Neural progenitor cell (in vitro differentiated cells): ENCODE data around the gene NTM. TPM values are rescaled to one million over a fixed set of nuclear protein-coding genes. Genes with fewer than 3 reads are reported as not detected.

Source experiments
- DNase-seq: peaks from one replicate; pipeline ENCODE4 v3.0.0-alpha.2; 2016; ENCODE audit warnings: low spot score
- H2AFZ ChIP-seq: fragments of 200-600 bp; sonication (generic); replicated peaks from 2 replicates; pipeline ENCODE4 v1.6.1; 2016; ENCODE audit warnings: antibody characterized with exemption
- H3F3A ChIP-seq: fragments of 200-600 bp; sonication (generic); 2 replicates; pipeline ENCODE4 v1.6.1; 2016; ENCODE audit warnings: antibody characterized with exemption, low read depth
- H3K27ac ChIP-seq: fragments of 200-600 bp; sonication (generic); 2 replicates; pipeline ENCODE4 v1.5.1; 2016; ENCODE audit warnings: mild to moderate bottlenecking
- H3K27me3 ChIP-seq: fragments of 200-600 bp; sonication (generic); 2 replicates; pipeline ENCODE4 v1.6.1; 2016; ENCODE audit warnings: mild to moderate bottlenecking, moderate library complexity
- H3K36me3 ChIP-seq: fragments of 200-600 bp; sonication (generic); 2 replicates; pipeline ENCODE4 v1.5.1; 2016
- H3K4me1 ChIP-seq: fragments of 200-600 bp; sonication (generic); 2 replicates; pipeline ENCODE4 v1.6.1; 2016; ENCODE audit warnings: mixed run types
- H3K4me2 ChIP-seq: fragments of 200-600 bp; sonication (generic); 2 replicates; pipeline ENCODE4 v1.6.1; 2016
- H3K4me3 ChIP-seq: fragments of 200-600 bp; sonication (generic); 2 replicates; pipeline ENCODE4 v1.5.1; 2016
- H3K79me2 ChIP-seq: fragments of 200-600 bp; sonication (generic); 2 replicates; pipeline ENCODE4 v1.6.1; 2016; ENCODE audit warnings: low read depth
- H3K9ac ChIP-seq: fragments of 200-600 bp; sonication (generic); 2 replicates; pipeline ENCODE4 v1.6.1; 2016
- H3K9me3 ChIP-seq: fragments of 200-600 bp; sonication (generic); 2 replicates; pipeline ENCODE4 v1.5.1; 2016; ENCODE audit warnings: low read depth
- H4K20me1 ChIP-seq: fragments of 200-600 bp; sonication (generic); 2 replicates; pipeline ENCODE4 v1.6.1; 2016; ENCODE audit warnings: low read depth
- H3K27ac Mint-ChIP-seq: 3 replicates; pipeline ENCODE4 v1.8.0; 2021; ENCODE audit warnings: mixed read lengths
- H3K27me3 Mint-ChIP-seq: 2 replicates; pipeline ENCODE4 v1.8.0; 2022; ENCODE audit warnings: low read depth, mild to moderate bottlenecking, inconsistent platforms, moderate library complexity, mixed read lengths; ENCODE audit not compliant: insufficient read depth
- H3K36me3 Mint-ChIP-seq: 3 replicates; pipeline ENCODE4 v1.8.0; 2021; ENCODE audit warnings: mixed read lengths
- H3K4me1 Mint-ChIP-seq: 3 replicates; pipeline ENCODE4 v1.8.0; 2021; ENCODE audit warnings: mixed read lengths
- H3K4me3 Mint-ChIP-seq: 3 replicates; pipeline ENCODE4 v1.8.0; 2021; ENCODE audit warnings: mild to moderate bottlenecking, moderate library complexity, mixed read lengths
- H3K9me3 Mint-ChIP-seq: 3 replicates; pipeline ENCODE4 v1.8.0; 2020; ENCODE audit warnings: mixed read lengths
- CTCF ChIP-seq: fragments of 200-600 bp; sonication (generic); IDR thresholded peaks from 2 replicates; pipeline ENCODE4 v1.5.1; 2017; ENCODE audit warnings: antibody characterized with exemption, mild to moderate bottlenecking
- EZH2 ChIP-seq: fragments of 200-600 bp; sonication (generic); IDR thresholded peaks from 2 replicates; pipeline ENCODE4 v1.6.1; 2017; ENCODE audit warnings: antibody characterized with exemption, mild to moderate bottlenecking, moderate library complexity
- EZH2phosphoT487 ChIP-seq: fragments of 200-600 bp; sonication (generic); IDR thresholded peaks from 2 replicates; pipeline ENCODE4 v1.6.1; 2017; ENCODE audit warnings: antibody characterized with exemption
- total RNA-seq: library from RNA; depleted of rRNA; stranded (reverse); fragments of >200 nt; gene quantifications from 2 replicates; pipeline ENCODE4 v1.2.3, GENCODE V29; 2015; ENCODE audit warnings: low replicate concordance

The NTM gene
- total RNA-seq, 1 donor from 2014 or later, result 4.3 TPM

- DNase-seq, result no peak
- no peaks in the 10 kb centered on the region for H3K9me3 Mint-ChIP-seq
- no peak overlapping the region for H3K27ac ChIP-seq
- H3K4me1 ChIP-seq, result no peaks in the 10 kb centered on the region
- H3K4me3 ChIP-seq, result no peak overlapping the region
- no peak overlapping the region for H3K27ac Mint-ChIP-seq
- H3K4me3 Mint-ChIP-seq, result no peak overlapping the region
- no peak overlapping the region for H3K4me2 ChIP-seq
- TF ChIP-seq EZH2, result no peak
- TF ChIP-seq CTCF, result no peak
- no peak for TF ChIP-seq EZH2phosphoT487
- H3K36me3 Mint-ChIP-seq, result no peaks in the 10 kb centered on the region
- no peaks in the 10 kb centered on the region for H3K27me3 Mint-ChIP-seq
- H3K79me2 ChIP-seq, result no peaks in the 10 kb centered on the region
- no peaks in the 10 kb centered on the region for H3K27me3 ChIP-seq
- H2AFZ ChIP-seq, result no peak overlapping the region
- peaks cover 26% of the 10 kb centered on the region for H3K4me1 Mint-ChIP-seq
- no peaks in the 10 kb centered on the region for H3K9me3 ChIP-seq
- no peaks in the 10 kb centered on the region for H3K36me3 ChIP-seq
- no peaks in the 10 kb centered on the region for H3F3A ChIP-seq
- no peak overlapping the region for H3K9ac ChIP-seq
- no peaks in the 10 kb centered on the region for H4K20me1 ChIP-seq
These were observed 41.6 kb downstream of the NTM start for GRCh38 chr11:131412061-131412460.

DNA sequence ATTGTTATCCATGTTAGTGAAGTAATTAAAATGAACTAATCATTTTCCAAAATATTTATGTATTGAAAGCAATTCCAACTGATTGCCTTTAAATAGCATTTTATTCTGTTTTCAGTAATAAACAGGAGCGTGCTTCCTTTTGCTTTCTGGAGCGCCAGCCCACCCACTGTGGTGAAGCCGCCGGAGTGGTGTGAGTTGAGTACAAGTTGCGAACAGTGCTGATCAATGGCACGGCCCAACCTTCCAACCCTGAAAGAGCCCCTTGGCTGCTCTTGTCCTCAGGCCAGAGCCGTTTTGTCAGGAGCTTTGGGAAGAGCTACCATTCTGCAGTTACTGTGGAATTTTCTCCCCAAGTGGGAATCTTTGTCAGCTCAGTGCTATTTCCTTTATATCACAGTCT is 42.8 kb downstream of the NTM start:
- Mint-ChIP-seq H3K27me3 (no peaks in the 10 kb centered on the region), H3K4me1 (peaks cover 26% of the 10 kb centered on the region), H3K36me3 (no peaks in the 10 kb centered on the region), H3K27ac (no peak overlapping the region), H3K9me3 (no peaks in the 10 kb centered on the region), H3K4me3 (no peak overlapping the region)
- no peaks in the 10 kb centered on the region for H3K27me3 ChIP-seq
- no peak overlapping the region for H3K4me2 ChIP-seq
- H2AFZ ChIP-seq, result no peak overlapping the region
- no peaks in the 10 kb centered on the region for H3K36me3 ChIP-seq
- H3K9me3 ChIP-seq, result no peaks in the 10 kb centered on the region
- H3K27ac ChIP-seq, result no peak overlapping the region
- no peak for TF ChIP-seq EZH2
- no peak for TF ChIP-seq CTCF
- TF ChIP-seq EZH2phosphoT487, result no peak
- no peak overlapping the region for H3K9ac ChIP-seq
- H3F3A ChIP-seq, result peaks cover 6% of the 10 kb centered on the region
- H4K20me1 ChIP-seq, result no peaks in the 10 kb centered on the region
- peaks cover 7% of the 10 kb centered on the region for H3K4me1 ChIP-seq
- no peak for DNase-seq
- H3K4me3 ChIP-seq, result no peak overlapping the region
- H3K79me2 ChIP-seq, result no peaks in the 10 kb centered on the region

- peak; percentile 23 for DNase-seq
- no peaks in the 10 kb centered on the region for H3K36me3 Mint-ChIP-seq
These were observed 47.8 kb downstream of the NTM start for GRCh38 chr11:131418189-131418588.

More at GRCh38 chr11:131418189-131418588, 47.8 kb downstream of the NTM start:
- Histone ChIP-seq H3K4me1 (peaks cover 8% of the 10 kb centered on the region), H3K36me3 (no peaks in the 10 kb centered on the region), H3K4me2 (peak overlapping the region; percentile 40), H3K9ac (no peak overlapping the region), H3K4me3 (no peak overlapping the region), H2AFZ (no peak overlapping the region), H3K9me3 (no peaks in the 10 kb centered on the region), H4K20me1 (no peaks in the 10 kb centered on the region), H3F3A (peaks cover 7% of the 10 kb centered on the region), H3K27me3 (no peaks in the 10 kb centered on the region), H3K27ac (no peak overlapping the region), H3K79me2 (no peaks in the 10 kb centered on the region)
- H3K4me1 Mint-ChIP-seq, result peaks cover 8% of the 10 kb centered on the region
- H3K27ac Mint-ChIP-seq, result no peak overlapping the region
- no peak for TF ChIP-seq CTCF
- TF ChIP-seq EZH2, result no peak
- TF ChIP-seq EZH2phosphoT487, result no peak
- peaks cover 5% of the 10 kb centered on the region for H3K27me3 Mint-ChIP-seq
- H3K9me3 Mint-ChIP-seq, result no peaks in the 10 kb centered on the region
- H3K4me3 Mint-ChIP-seq, result no peak overlapping the region
